GM19467 (cell line): ENCODE measurements around the gene NMT1.

Source experiments
- ATAC-seq: cut with Tn5 transposase; IDR thresholded peaks from one replicate; pipeline ENCODE4 v1.9.1; 2021; ENCODE audit warnings: mild to moderate bottlenecking, moderate library complexity; ENCODE audit not compliant: unreplicated experiment

NMT1 gene

GRCh38 chr17:45077643-45078042 lies 16.5 kb downstream of the NMT1 start:
- no peak for ATAC-seq

GRCh38 chr17:45081047-45081703 lies 20.1 kb downstream of the NMT1 start:
- ATAC-seq: no peak

GRCh38 chr17:45086391-45086790 lies 25.3 kb downstream of the NMT1 start:
- no peak for ATAC-seq

- no peak for ATAC-seq
Measured at GRCh38 chr17:45086865-45087503, 25.9 kb downstream of the NMT1 start.

- ATAC-seq: no peak
Measured at GRCh38 chr17:45087504-45087975, 26.4 kb downstream of the NMT1 start.

GRCh38 chr17:45087978-45088377 lies 26.9 kb downstream of the NMT1 start:
- no peak for ATAC-seq

GRCh38 chr17:45088741-45089140 lies 27.6 kb downstream of the NMT1 start:
- no peak for ATAC-seq

- ATAC-seq: no peak
Measured at GRCh38 chr17:45090711-45091110, 29.6 kb downstream of the NMT1 start.

- ATAC-seq: no peak
Measured at GRCh38 chr17:45091778-45092425, 30.8 kb downstream of the NMT1 start.

GRCh38 chr17:45092911-45093430 lies 31.9 kb downstream of the NMT1 start:
- no peak for ATAC-seq

- ATAC-seq: no peak
Measured at GRCh38 chr17:45093444-45094110, 32.5 kb downstream of the NMT1 start.

GRCh38 chr17:45096141-45096540 lies 35.0 kb downstream of the NMT1 start:
- ATAC-seq: no peak

GRCh38 chr17:45096926-45097325 lies 35.8 kb downstream of the NMT1 start:
- no peak for ATAC-seq

GRCh38 chr17:45098081-45098868 lies 37.2 kb downstream of the NMT1 start:
- no peak for ATAC-seq

GRCh38 chr17:45098869-45099616 lies 37.9 kb downstream of the NMT1 start:
- no peak for ATAC-seq

GRCh38 chr17:45101546-45101882 lies 40.4 kb downstream of the NMT1 start:
- ATAC-seq: no peak

- ATAC-seq: no peak
Measured at GRCh38 chr17:45101883-45102811, 41.0 kb downstream of the NMT1 start.

GRCh38 chr17:45102856-45103255 lies 41.7 kb downstream of the NMT1 start:
- no peak for ATAC-seq

GRCh38 chr17:45103269-45103795 lies 42.2 kb downstream of the NMT1 start:
- ATAC-seq: no peak
